ENCODE measurements around the gene TFDP2.

The TFDP2 gene

GRCh38 chr3:141963301-141963700 lies 186.0 kb downstream of the TFDP2 start:
- DNase-seq (ENCODE audit: low spot score): no peak

GRCh38 chr3:141960731-141961130 lies 188.6 kb downstream of the TFDP2 start:
- no peak for DNase-seq (ENCODE audit: low spot score)

- DNase-seq (ENCODE audit: low spot score): no peak
Observed at GRCh38 chr3:141959589-141960554, 189.5 kb downstream of the TFDP2 start.

GRCh38 chr3:141955175-141955574 lies 194.2 kb downstream of the TFDP2 start:
- no peak for DNase-seq (ENCODE audit: low spot score)

- no peak for DNase-seq (ENCODE audit: low spot score)
Observed at GRCh38 chr3:141952611-141953010, 196.7 kb downstream of the TFDP2 start.

GRCh38 chr3:141950572-141951493 lies 198.5 kb downstream of the TFDP2 start:
- DNase-seq (ENCODE audit: low spot score): no peak

GRCh38 chr3:141949972-141950371 lies 199.4 kb downstream of the TFDP2 start:
- DNase-seq (ENCODE audit: low spot score): no peak

- no peak for DNase-seq (ENCODE audit: low spot score)
Observed at GRCh38 chr3:141949399-141949798, 199.9 kb downstream of the TFDP2 start.

- DNase-seq (ENCODE audit: low spot score): no peak
Observed at GRCh38 chr3:141945726-141946485, 203.4 kb downstream of the TFDP2 start.

GRCh38 chr3:141942006-141942405 lies 207.3 kb downstream of the TFDP2 start:
- DNase-seq (ENCODE audit: low spot score): no peak

GRCh38 chr3:141941093-141941492 lies 208.3 kb downstream of the TFDP2 start:
- no peak for DNase-seq (ENCODE audit: low spot score)

- DNase-seq (ENCODE audit: low spot score): no peak
Observed at GRCh38 chr3:141940194-141940776, 209.1 kb downstream of the TFDP2 start.

- DNase-seq (ENCODE audit: low spot score): no peak
Observed at GRCh38 chr3:141939759-141940158, 209.6 kb downstream of the TFDP2 start.

GRCh38 chr3:141938011-141938500 lies 211.3 kb downstream of the TFDP2 start:
- no peak for DNase-seq (ENCODE audit: low spot score)

GRCh38 chr3:141934354-141934753 lies 215.0 kb downstream of the TFDP2 start:
- no peak for DNase-seq (ENCODE audit: low spot score)

- DNase-seq (ENCODE audit: low spot score): no peak
Observed at GRCh38 chr3:141933421-141934300, 215.7 kb downstream of the TFDP2 start.

GRCh38 chr3:141930801-141931200 lies 218.5 kb downstream of the TFDP2 start:
- DNase-seq (ENCODE audit: low spot score): no peak

- DNase-seq (ENCODE audit: low spot score): no peak
Observed at GRCh38 chr3:141929341-141929995, 219.9 kb downstream of the TFDP2 start.

GRCh38 chr3:141928631-141929270 lies 220.6 kb downstream of the TFDP2 start:
- DNase-seq (ENCODE audit: low spot score): no peak
